ENCODE results near the gene ZDHHC13.
A peak's percentile ranks its signal among the peaks of the same experiment; 100 is the strongest.

Gene ZDHHC13

DNA sequence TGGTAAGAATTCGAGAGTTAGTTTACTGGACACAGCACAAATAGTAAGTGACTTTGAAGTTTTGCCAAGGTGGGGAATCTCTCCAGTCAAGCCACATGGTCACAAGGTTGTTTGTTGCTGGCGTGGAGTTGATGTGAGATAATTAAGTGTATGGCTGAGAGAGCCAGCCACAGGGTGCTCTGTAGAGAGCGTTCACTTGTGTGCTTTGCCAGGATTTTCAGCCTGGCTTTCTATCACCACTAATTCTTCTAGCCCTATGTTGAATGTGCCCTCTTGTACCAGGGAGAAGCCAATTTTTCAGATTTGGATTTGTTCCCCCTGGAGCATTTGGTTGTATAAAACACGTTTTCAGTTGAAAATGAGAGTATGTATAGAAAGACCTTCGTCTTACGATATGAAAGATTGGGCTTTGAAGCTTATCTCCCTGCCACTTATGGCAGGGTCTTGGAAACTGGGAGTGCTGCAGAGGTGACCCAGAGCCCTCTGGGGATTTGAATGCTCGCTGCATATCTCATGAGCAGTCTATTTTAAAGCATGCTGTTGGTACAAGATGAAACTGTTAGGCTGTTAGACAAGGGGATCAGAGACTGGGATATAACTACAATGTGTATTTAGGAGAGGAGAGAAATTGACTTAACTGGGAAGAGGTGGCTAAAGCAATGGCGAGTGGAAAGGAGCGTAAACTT, 56.2 kb downstream of the ZDHHC13 start:
- DNase-seq = no peak

GRCh38 chr11:19173964-19174638, 57.1 kb downstream of the ZDHHC13 start:
- DNase-seq = no peak

GRCh38 chr11:19176629-19177186, 59.7 kb downstream of the ZDHHC13 start:
- no peak for DNase-seq

DNA sequence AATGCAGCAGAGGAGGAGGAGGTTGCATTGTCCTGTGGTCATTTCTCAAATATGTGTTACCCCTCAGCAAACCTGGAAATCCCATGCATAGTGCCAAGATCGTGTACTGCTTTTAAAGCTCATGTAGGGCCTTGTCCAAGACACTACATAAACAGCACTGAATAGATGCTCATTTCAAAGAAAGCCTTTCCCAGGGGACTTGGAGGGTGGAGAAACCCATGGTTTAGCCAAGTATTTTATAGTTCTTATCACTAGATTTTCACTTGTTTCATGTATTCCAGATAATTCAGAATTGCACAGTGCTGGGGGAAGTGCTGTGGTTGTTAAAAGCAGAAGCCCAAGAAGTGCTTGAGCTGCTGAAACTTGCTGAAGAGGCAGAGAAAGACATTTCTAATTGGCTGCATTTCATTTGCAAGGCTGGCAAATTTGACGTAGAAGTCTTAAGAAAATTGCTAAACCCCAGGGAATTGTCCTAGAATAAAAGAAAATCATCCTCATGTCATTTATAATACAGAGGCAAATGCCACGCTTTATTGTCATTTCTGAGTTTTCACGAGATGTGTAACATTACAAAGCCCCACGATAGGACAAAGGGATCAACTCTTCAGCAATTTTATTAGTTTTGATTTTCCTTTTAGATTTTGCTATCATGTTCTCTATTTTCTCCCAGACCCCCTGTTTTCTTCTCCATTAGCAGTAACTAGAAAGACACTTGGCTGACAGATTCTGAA, 64.7 kb downstream of the ZDHHC13 start:
- DNase-seq = no peak

DNA sequence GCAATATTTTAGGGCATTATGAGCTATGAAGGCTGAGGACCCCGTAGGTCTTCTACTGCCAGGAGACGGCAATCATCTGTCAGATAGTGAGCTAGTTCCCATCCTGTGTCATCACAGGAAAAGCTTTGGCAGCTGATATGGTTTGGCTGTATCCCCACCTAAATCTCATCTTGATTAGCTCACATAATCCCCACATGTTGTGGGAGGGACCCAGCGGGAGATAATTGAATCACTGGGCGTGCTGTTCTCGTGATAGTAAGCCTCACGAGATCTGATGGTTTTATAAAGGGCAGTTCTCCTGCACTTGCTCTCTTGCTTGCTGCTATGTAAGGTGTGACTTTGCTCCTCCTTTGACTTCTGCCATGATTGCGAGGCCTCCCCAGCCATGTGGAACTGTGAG, 66.7 kb downstream of the ZDHHC13 start:
- DNase-seq = no peak

DNA sequence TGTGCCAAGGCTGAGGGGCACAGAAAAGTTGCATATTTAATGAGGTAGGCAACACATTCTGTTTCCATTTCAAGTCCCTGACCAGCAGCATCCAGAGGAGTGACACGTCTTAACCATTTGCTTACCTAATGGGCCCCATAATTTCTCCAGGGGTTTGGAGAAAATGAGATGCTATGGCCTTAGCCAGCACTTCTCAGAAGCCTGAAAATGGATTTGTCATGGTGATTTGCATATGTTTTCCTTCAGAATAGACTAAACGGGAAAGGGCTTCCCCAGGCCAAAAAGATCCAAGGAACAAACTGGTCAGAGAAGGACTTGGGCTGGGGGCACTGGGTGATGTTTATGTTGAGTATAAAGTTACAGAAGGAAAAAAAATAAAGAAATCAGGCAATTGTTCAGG, 68.1 kb downstream of the ZDHHC13 start:
- DNase-seq = no peak

- DNase-seq = no peak
Measured at GRCh38 chr11:19185516-19186052, 68.6 kb downstream of the ZDHHC13 start.

DNA sequence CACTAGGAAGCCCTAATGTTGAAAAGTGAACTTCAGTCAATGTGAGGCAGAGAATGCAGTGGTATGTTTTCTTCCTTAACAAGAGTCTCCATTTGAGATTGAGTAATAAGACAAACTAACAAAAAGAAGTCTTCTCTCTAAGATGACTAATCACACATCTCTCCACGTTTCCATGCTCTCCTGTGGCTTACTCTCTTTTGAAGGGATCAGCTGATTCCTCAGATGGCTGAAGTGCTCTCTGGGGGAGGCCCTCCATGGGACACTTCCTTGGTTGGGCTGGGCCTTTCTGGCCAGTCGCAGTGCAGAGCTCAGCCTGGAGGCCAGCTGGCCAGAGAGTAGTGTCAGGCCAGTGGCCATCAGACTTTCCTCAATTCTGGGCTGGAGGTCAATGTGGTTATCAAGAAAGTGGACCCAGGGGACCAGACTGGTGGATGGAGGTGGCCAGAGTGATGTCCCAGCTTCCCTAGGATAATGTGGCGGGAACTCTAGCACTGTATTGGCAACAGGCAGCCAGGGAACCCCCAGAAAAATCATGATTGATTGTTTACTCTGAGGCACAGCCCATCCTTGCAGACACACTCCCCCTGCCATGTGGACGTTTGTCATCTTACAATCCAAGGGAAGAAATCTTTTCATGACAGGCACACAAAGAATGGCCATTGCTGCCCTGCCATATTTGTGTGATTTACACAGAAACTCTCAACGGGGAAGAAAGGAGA, 70.3 kb downstream of the ZDHHC13 start:
- no peak for DNase-seq

DNA sequence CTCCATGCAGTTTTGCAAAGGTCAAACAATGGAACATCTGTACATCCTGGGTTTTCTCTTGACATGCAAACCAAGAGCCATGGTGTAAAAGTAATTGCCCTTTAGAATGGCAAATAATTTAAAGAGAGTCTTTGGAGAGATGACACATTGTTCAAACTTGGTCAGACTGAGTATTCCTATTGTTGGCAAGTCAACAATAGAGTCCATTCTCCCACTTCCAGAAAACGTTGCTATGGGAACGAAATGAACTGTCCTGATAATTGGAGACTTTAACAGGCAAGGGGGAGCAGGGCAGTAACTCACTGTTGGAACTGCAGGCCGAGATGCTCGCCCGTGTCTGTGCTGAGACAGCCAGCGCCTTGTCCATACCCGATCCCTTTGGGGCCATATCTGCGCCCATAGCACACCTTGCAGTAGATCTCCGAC, 70.9 kb downstream of the ZDHHC13 start:
- DNase-seq = peak; percentile 78

DNA sequence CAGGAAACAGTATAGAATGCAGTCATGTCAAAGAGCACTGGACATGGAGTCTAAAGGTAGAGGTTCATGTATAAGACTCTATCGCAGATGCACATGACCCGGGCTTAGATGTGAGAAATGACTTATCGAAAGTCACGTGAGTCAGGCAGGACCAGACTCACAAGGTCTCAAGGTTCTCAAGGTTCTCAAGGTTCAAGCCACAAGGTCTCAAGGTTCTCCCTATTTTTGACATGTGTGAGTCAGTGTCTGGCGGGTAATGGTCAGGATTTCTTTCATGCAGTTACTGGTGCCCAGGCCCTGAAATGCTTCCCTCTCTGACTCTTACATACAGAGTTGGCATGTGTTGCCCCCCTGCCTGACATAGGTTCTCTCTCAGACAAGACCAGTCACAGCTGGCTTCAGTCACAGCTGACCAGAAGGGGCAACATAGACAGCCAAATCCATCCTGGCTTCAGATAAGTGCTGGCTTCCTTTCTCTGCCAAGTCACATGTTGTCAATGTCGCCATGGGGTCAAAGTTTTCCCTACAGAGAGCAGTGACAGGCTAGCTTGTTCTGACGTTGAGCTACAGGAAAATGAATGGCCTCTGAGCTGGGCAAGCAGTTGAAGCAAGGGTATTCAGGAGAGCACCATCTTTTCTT, 74.7 kb downstream of the ZDHHC13 start:
- no peak for DNase-seq

- no peak for DNase-seq
Measured at GRCh38 chr11:19193916-19194315, 76.9 kb downstream of the ZDHHC13 start.

DNA sequence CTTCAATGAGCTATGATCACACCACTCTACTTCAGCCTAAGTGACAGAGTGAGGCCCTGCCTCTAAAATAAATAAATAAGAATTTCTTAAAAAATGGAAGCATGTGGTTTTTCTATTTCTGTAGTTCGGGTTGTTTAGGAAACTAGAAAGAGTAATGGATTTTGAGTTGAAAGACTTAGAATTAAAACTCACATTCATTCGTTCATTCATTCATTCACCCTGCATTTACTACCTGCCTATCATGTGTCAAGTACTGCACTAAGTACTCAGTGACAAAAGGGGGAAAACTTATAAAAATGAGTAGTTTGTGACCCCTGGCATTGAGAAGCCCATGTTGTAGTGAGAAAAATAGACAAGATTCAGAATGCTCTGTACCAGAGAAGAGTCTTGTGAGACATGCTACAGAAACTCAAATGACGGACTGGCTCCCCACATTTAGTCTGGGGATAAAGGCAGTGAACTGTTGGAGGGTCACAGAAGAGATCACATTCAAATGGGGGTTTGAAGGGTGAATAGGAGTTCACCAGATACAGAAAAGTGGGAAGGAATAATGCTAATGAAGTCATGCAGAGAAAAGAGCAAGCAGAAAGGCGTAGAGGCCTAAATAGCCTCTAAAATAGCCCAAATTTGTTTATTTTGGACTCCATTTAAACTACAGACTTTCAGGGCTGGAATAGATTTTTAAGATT, 77.8 kb downstream of the ZDHHC13 start:
- no peak for DNase-seq

- DNase-seq = no peak
Measured at GRCh38 chr11:19196432-19196831, 79.5 kb downstream of the ZDHHC13 start.

DNA sequence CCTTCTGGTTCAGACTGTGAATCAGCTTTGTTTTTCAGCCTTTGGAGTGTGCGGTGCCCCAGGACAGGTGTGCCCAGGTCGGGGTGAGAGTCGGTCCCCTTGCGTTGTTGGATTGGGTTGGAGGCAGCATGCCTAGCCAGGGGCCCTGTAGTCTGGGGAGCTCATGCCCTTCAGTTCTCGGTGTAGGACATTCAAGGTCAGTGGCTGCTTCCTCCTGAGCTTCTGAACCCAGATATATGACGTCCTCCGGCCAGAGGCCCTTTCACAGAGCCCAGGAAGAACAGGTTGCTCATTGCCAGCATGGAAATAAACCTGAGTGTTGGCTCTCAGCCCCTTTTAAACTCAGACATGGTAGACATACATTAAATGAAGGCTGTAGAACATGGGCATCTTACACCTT, 82.1 kb downstream of the ZDHHC13 start:
- DNase-seq = no peak

- DNase-seq = no peak
Measured at GRCh38 chr11:19199771-19200170, 82.8 kb downstream of the ZDHHC13 start.

DNA sequence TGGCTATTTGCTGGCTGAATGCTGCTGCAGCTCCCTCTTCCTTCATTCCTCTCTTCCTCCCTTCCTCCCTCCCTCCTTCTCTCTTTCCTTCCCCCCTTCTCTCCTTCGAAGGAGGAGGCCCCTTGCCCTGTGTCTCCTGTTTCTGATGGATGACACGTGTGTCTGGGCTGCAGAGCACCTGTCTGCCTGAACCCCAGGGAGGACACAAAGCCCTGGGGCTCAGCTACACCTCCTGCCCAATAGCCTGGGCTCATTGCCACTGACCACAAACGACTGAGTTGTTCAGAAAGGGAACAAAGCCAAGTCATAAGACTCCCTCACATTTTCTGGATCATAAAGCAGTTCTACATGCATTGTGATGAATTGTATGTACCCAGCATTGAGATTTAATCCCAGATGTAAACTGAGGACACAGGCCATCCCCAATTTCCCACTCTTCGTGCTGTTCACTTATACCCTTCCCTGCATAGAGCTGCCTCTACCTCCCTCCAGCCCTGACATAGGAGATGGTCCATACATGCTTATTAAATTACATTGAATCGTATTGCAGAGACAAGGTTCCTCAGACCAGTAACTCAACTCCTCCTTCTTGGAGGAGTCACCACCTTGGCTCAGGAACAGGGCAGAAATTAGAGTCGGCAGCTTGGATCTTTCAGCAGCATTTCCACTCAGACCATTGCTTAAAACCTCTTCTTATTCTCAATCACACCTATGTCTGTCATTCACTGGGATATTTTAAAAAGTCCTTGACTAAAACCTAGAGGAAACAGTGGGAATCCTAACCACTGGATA, 83.6 kb downstream of the ZDHHC13 start:
- no peak for DNase-seq

DNA sequence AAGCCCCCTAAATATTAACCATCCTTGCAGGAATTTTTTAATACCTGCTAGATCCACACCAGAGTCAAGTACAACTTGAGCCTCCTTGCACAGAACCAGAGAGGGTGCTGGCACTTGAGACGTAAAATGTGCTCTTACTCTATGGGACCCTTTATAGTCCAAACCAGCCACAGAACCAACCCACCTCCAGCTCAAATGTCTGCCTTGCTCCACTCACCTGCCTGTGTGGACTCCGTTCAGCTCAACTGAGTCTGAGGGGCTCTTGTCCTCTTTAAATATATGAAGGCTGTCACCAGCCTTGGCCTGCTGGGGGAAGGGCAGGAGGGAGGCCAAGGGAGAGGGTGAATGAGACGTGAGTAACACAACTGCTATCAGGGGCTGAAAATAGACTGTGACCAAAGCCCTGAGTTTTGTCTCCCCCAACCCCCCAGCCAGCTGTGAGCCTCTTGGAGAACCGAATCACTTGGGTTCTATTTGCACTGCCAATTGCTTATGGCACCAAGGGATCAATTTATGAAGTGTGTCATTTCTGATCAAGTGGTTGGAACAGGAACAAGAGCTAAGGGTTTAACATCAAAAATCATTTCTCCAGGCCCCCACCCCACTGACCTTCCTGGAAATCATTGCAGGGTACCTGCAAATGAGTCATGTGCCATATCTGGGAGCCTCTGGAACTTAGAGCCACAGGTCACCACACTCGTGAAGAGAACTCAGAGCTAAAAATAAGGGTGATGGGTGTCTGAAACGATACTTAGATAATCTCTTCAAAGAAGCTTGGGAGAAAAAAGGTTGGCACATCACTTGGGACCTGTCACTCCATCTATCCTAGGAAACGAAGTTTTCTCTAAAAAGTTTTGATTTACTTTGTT, 85.0 kb downstream of the ZDHHC13 start, which contains the start of gene CSRP3:
TSS of gene CSRP3 (minus strand) at position 247 of the 869 bp plus-strand sequence. CDS start 9,535 bp downstream, outside the sequence.
- DNase-seq = no peak

- no peak for DNase-seq
Measured at GRCh38 chr11:19204836-19205235, 87.9 kb downstream of the ZDHHC13 start.

DNA sequence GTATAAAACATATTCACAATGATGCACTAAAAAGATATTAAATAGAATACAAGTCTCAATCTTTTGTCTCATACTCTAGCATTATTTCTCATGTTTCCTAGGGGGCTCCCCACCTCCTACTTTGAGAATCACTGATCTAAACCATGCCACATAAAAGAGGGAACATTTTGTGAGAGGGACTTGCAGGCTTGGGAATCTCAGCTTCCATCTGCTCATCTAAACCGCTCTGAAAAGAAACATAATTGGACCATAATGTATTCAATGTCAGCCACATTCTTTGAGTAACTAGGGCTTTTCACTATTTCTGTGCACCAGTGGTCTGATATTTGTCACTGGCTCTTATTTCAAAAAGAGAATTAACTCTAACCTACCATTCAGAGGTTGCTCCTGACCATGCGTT, 91.2 kb downstream of the ZDHHC13 start:
- no peak for DNase-seq

Measured in NCI-H748 treated with DMSO at 0.1 percent for 48 hours (cell line).